Measurements from ENCODE around the gene MRPL51.

- TF ChIP-seq CTCF (conservative IDR thresholded peaks at IDR 0.05; ENCODE audit: low read length) (no peak), EZH2phosphoT487 (IDR thresholded peaks at IDR 0.05; ENCODE audit: borderline replicate concordance, low read depth, low read length) (no peak)
Observed at GRCh38 chr12:6450091-6450868, 42.8 kb downstream of the MRPL51 start.

Measured in OCI-LY7 (cell line).